GM21576 (cell line): ENCODE data around the gene MRPS11.
A peak's percentile ranks its signal among the peaks of the same experiment; 100 is the strongest.
"Not testable (repeated sequence)": the region's sequence is repeated elsewhere in the genome, so short reads cannot be mapped to it uniquely, and the experiment has no call there.

ENCODE experiments used
- ATAC-seq: cut with Tn5 transposase; IDR thresholded peaks from one replicate; pipeline ENCODE4 v1.9.1; 2021; ENCODE audit warnings: mild to moderate bottlenecking, moderate library complexity; ENCODE audit not compliant: unreplicated experiment

MRPS11 gene

GRCh38 chr15:88454867-88455810 is 12.4 kb upstream of the MRPS11 start:
- ATAC-seq: peak; percentile 86

GRCh38 chr15:88456733-88457132 is 10.8 kb upstream of the MRPS11 start:
- no peak for ATAC-seq

GRCh38 chr15:88463870-88464532 is 3.5 kb upstream of the MRPS11 start:
- ATAC-seq: no peak

- no peak for ATAC-seq
Observed at GRCh38 chr15:88465633-88466224, 1.8 kb upstream of the MRPS11 start.

GRCh38 chr15:88467935-88468528 is 524 bp downstream of the MRPS11 start:
- no peak for ATAC-seq

- not testable (repeated sequence) for ATAC-seq
Observed at GRCh38 chr15:88468721-88469120, 1.2 kb downstream of the MRPS11 start.

GRCh38 chr15:88469321-88469720 is 1.8 kb downstream of the MRPS11 start:
- no peak for ATAC-seq

- ATAC-seq: no peak
Observed at GRCh38 chr15:88470625-88471372, 3.3 kb downstream of the MRPS11 start.

GRCh38 chr15:88472225-88472624 is 4.7 kb downstream of the MRPS11 start:
- no peak for ATAC-seq

- ATAC-seq: not testable (repeated sequence)
Observed at GRCh38 chr15:88473661-88474293, 6.3 kb downstream of the MRPS11 start.

- ATAC-seq: no peak
Observed at GRCh38 chr15:88476635-88477060, 9.1 kb downstream of the MRPS11 start.

GRCh38 chr15:88477126-88477525 is 9.6 kb downstream of the MRPS11 start:
- no peak for ATAC-seq

GRCh38 chr15:88477904-88478303 is 10.4 kb downstream of the MRPS11 start:
- ATAC-seq: no peak

GRCh38 chr15:88479169-88479568 is 11.7 kb downstream of the MRPS11 start:
- no peak for ATAC-seq

- ATAC-seq: no peak
Observed at GRCh38 chr15:88480981-88481380, 13.5 kb downstream of the MRPS11 start.

- ATAC-seq: no peak
Observed at GRCh38 chr15:88482263-88482662, 14.8 kb downstream of the MRPS11 start.

GRCh38 chr15:88484682-88485331 is 17.3 kb downstream of the MRPS11 start:
- ATAC-seq: no peak

- ATAC-seq: no peak
Observed at GRCh38 chr15:88487178-88487795, 19.8 kb downstream of the MRPS11 start.
